Neuronal stem cell (in vitro differentiated cells): Measurements from ENCODE around the gene TLL1.

Source experiments
- DNase-seq: peaks from one replicate; pipeline ENCODE4 v3.0.0-alpha.2; 2013; ENCODE audit warnings: low spot score
- H2AFZ ChIP-seq: one replicate; pipeline ENCODE4 v1.6.1; 2013; ENCODE audit warnings: mild to moderate bottlenecking, low read length, inconsistent platforms
- H2AK5ac ChIP-seq: 2 replicates; pipeline ENCODE4 v1.6.1; 2013; ENCODE audit warnings: low read depth, mild to moderate bottlenecking, inconsistent platforms, low read length, moderate library complexity, mixed read lengths
- H2BK120ac ChIP-seq: 2 replicates; pipeline ENCODE4 v1.6.1; 2013; ENCODE audit warnings: low read depth, mild to moderate bottlenecking, inconsistent platforms, low read length, moderate library complexity, mixed read lengths
- H2BK12ac ChIP-seq: one replicate; pipeline ENCODE4 v1.6.1; 2013; ENCODE audit warnings: low read length, inconsistent platforms
- H2BK15ac ChIP-seq: 2 replicates; pipeline ENCODE4 v1.6.1; 2013; ENCODE audit warnings: mild to moderate bottlenecking, low read length, inconsistent platforms, mixed read lengths
- H2BK5ac ChIP-seq: one replicate; pipeline ENCODE4 v1.6.1; 2013; ENCODE audit warnings: inconsistent platforms, mild to moderate bottlenecking, low read length, moderate library complexity
- H3K14ac ChIP-seq: one replicate; pipeline ENCODE4 v1.6.1; 2013; ENCODE audit warnings: low read length, inconsistent platforms
- H3K18ac ChIP-seq: 2 replicates; pipeline ENCODE4 v1.6.1; 2013; ENCODE audit warnings: low read length, inconsistent platforms
- H3K23ac ChIP-seq: 2 replicates; pipeline ENCODE4 v1.6.1; 2013; ENCODE audit warnings: low read depth, mild to moderate bottlenecking, mixed read lengths, low read length, inconsistent platforms; ENCODE audit not compliant: poor library complexity
- H3K27ac ChIP-seq: replicated peaks from 3 replicates; pipeline ENCODE4 v1.5.1; 2013; ENCODE audit warnings: low read length, inconsistent platforms
- H3K27me3 ChIP-seq, 3 experiments: 2 replicates each; pipeline ENCODE4 v1.6.1; 2013; ENCODE audit warnings: low read length in 3 of 3, mild to moderate bottlenecking in 2 of 3, inconsistent platforms in 1 of 3, low read depth in 1 of 3, mixed read lengths in 1 of 3, moderate library complexity in 1 of 3; ENCODE audit not compliant: control insufficient read depth in 3 of 3, insufficient read depth in 3 of 3
- H3K36me3 ChIP-seq, 2 donors: replicated peaks in 1 of 2; 2 replicates each; pipeline ENCODE4 v1.6.1; 2013; ENCODE audit warnings: low read length in 2 of 2; ENCODE audit not compliant: control insufficient read depth in 2 of 2, insufficient read depth in 2 of 2
- H3K4ac ChIP-seq: 2 replicates; pipeline ENCODE4 v1.6.1; 2013; ENCODE audit warnings: inconsistent platforms, mild to moderate bottlenecking, low read length, moderate library complexity
- H3K4me1 ChIP-seq, 2 donors: 1 replicate in 1 of 2; 2 replicates in 1 of 2; pipeline ENCODE4 v1.6.1; 2013; ENCODE audit warnings: low read length in 2 of 2, low read depth in 1 of 2; ENCODE audit not compliant: control insufficient read depth in 2 of 2, insufficient read depth in 1 of 2
- H3K4me2 ChIP-seq: one replicate; pipeline ENCODE4 v1.6.1; 2013; ENCODE audit warnings: mild to moderate bottlenecking, low read length, inconsistent platforms; ENCODE audit not compliant: insufficient read depth, poor library complexity, severe bottlenecking
- H3K4me3 ChIP-seq, 2 donors: 2 replicates each; pipeline ENCODE4 v1.5.1; 2013; ENCODE audit warnings: low read length in 2 of 2, mild to moderate bottlenecking in 2 of 2, inconsistent platforms in 1 of 2, moderate library complexity in 1 of 2
- H3K79me1 ChIP-seq: one replicate; pipeline ENCODE4 v1.6.1; 2013; ENCODE audit warnings: low read depth, mild to moderate bottlenecking, inconsistent platforms, low read length, moderate library complexity
- H3K9ac ChIP-seq: one replicate; pipeline ENCODE4 v1.6.1; 2013; ENCODE audit warnings: mild to moderate bottlenecking, low read depth, low read length, inconsistent platforms; ENCODE audit not compliant: poor library complexity
- H3K9me3 ChIP-seq, 2 donors: replicated peaks in 1 of 2; 2 replicates each; pipeline versions ENCODE3 to v1.6.1; 2013; ENCODE audit warnings: low read length in 2 of 2, mild to moderate bottlenecking in 2 of 2, inconsistent platforms in 1 of 2, low read depth in 1 of 2, mixed read lengths in 1 of 2, moderate library complexity in 1 of 2; ENCODE audit not compliant: control insufficient read depth in 2 of 2, insufficient read depth in 1 of 2
- H4K8ac ChIP-seq: one replicate; pipeline ENCODE4 v1.6.1; 2013; ENCODE audit warnings: low read depth, mild to moderate bottlenecking, inconsistent platforms, low read length, moderate library complexity
- H4K91ac ChIP-seq: one replicate; pipeline ENCODE4 v1.6.1; 2013; ENCODE audit warnings: low read length, low read depth, mild to moderate bottlenecking, inconsistent platforms; ENCODE audit not compliant: poor library complexity
- WGBS, 2 donors: extraction: QIAGEN DNeasy Blood & Tissue Kit; methylation state at CpG; one replicate each; pipeline ENCODE4 v1.1.7; 2013; ENCODE audit warnings: missing lambda C conversion rate in 2 of 2, mixed read lengths in 1 of 2; ENCODE audit not compliant: insufficient read length in 2 of 2, insufficient replicate concordance in 1 of 2; ENCODE audit errors: extremely low coverage in 2 of 2; 5-methylcytosine and 5-hydroxymethylcytosine counted together

Gene TLL1

GRCh38 chr4:166034965-166035364, 161.9 kb downstream of the TLL1 start:
- H3K14ac ChIP-seq, result no peak overlapping the region
- no peak overlapping the region for H4K91ac ChIP-seq
- H3K9ac ChIP-seq, result no peak overlapping the region
- H3K4me2 ChIP-seq, result no peak overlapping the region
- WGBS, 2 donors, result no CpG with 5 or more reads among the region's 2 CpGs
- DNase-seq, result no peak
- no peak overlapping the region for H3K27ac ChIP-seq
- H3K79me1 ChIP-seq, result no peaks in the 10 kb centered on the region
- H3K18ac ChIP-seq, result no peak overlapping the region
- peaks cover 0 to 2% of the 10 kb centered on the region in 2 donors for H3K9me3 ChIP-seq
- no peaks in the 10 kb centered on the region for H3K4me1 ChIP-seq
- no peaks in the 10 kb centered on the region for H3K36me3 ChIP-seq
- no peak overlapping the region for H3K4ac ChIP-seq
- H2BK120ac ChIP-seq, result no peak overlapping the region
- H3K23ac ChIP-seq, result no peak overlapping the region
- no peak overlapping the region for H2BK5ac ChIP-seq
- no peak overlapping the region for H4K8ac ChIP-seq
- H2BK12ac ChIP-seq, result no peak overlapping the region
- H2BK15ac ChIP-seq, result no peak overlapping the region
- no peaks in the 10 kb centered on the region for H3K27me3 ChIP-seq
- no peak overlapping the region for H2AK5ac ChIP-seq
- no peak overlapping the region for H3K4me3 ChIP-seq
- no peak overlapping the region for H2AFZ ChIP-seq

GRCh38 chr4:166039822-166040221, 166.8 kb downstream of the TLL1 start:
- Histone ChIP-seq H3K4me3 (no peak overlapping the region), H2AFZ (no peak overlapping the region), H3K79me1 (no peaks in the 10 kb centered on the region), H3K27ac (no peak overlapping the region), H3K27me3 (no peaks in the 10 kb centered on the region), H3K4ac (no peak overlapping the region), H3K23ac (no peak overlapping the region), H4K8ac (no peak overlapping the region), H2BK120ac (no peak overlapping the region), H2BK5ac (no peak overlapping the region), H3K9me3 (peaks cover 0 to under 1% of the 10 kb centered on the region in 2 donors), H3K14ac (no peak overlapping the region), H3K36me3 (no peaks in the 10 kb centered on the region), H3K4me2 (no peak overlapping the region), H2BK12ac (no peak overlapping the region), H3K18ac (no peak overlapping the region), H2BK15ac (no peak overlapping the region), H4K91ac (no peak overlapping the region), H3K9ac (no peak overlapping the region), H2AK5ac (no peak overlapping the region), H3K4me1 (peaks cover 0 to 8% of the 10 kb centered on the region in 2 donors)
- no peak for DNase-seq
- no CpG with 5 or more reads among the region's 1 CpG for WGBS, 2 donors

GRCh38 chr4:166042510-166043055, 169.5 kb downstream of the TLL1 start:
- Histone ChIP-seq H3K4ac (no peak overlapping the region), H2AK5ac (no peak overlapping the region), H2AFZ (no peak overlapping the region), H3K9ac (no peak overlapping the region), H3K14ac (no peak overlapping the region), H3K23ac (no peak overlapping the region), H2BK5ac (no peak overlapping the region), H3K4me2 (no peak overlapping the region), H4K8ac (no peak overlapping the region), H3K36me3 (no peaks in the 10 kb centered on the region), H2BK12ac (no peak overlapping the region), H3K27ac (no peak overlapping the region), H3K4me1 (peaks cover 0 to 8% of the 10 kb centered on the region in 2 donors), H3K79me1 (no peaks in the 10 kb centered on the region), H3K9me3 (no peaks in the 10 kb centered on the region), H3K27me3 (no peaks in the 10 kb centered on the region), H2BK15ac (no peak overlapping the region), H3K4me3 (no peak overlapping the region), H4K91ac (no peak overlapping the region), H3K18ac (no peak overlapping the region), H2BK120ac (no peak overlapping the region)
- DNase-seq, result no peak
- no CpG with 5 or more reads among the region's 8 CpGs for WGBS, 2 donors

GRCh38 chr4:166043801-166044200, 170.8 kb downstream of the TLL1 start:
- Histone ChIP-seq H3K9ac (no peak overlapping the region), H3K36me3 (no peaks in the 10 kb centered on the region), H3K4ac (no peak overlapping the region), H3K14ac (no peak overlapping the region), H3K4me2 (no peak overlapping the region), H3K4me1 (peaks cover 0 to 8% of the 10 kb centered on the region in 2 donors), H4K8ac (no peak overlapping the region), H3K23ac (no peak overlapping the region), H2BK15ac (no peak overlapping the region), H2BK120ac (no peak overlapping the region), H2BK12ac (no peak overlapping the region), H2AK5ac (no peak overlapping the region), H3K9me3 (no peaks in the 10 kb centered on the region), H2BK5ac (no peak overlapping the region), H3K18ac (no peak overlapping the region), H2AFZ (no peak overlapping the region), H3K79me1 (no peaks in the 10 kb centered on the region), H3K27me3 (no peaks in the 10 kb centered on the region), H3K4me3 (no peak overlapping the region), H3K27ac (no peak overlapping the region), H4K91ac (no peak overlapping the region)
- no CpG with 5 or more reads among the region's 6 CpGs for WGBS, 2 donors
- DNase-seq, result no peak
